Measurements from ENCODE around the gene SCYGR4.
"Not testable (repeated sequence)": the region's sequence is repeated elsewhere in the genome, so short reads cannot be mapped to it uniquely, and the experiment has no call there.

SCYGR4 gene

GRCh38 chr2:227614740-227615139, 2.6 kb upstream of the SCYGR4 start, which contains the start of gene SCYGR3:
Gene SCYGR3 (minus strand): TSS chr2:227614840. CDS start chr2:227614840, 0 bp downstream.
- DNase-seq = no peak

GRCh38 chr2:227615181-227615580, 2.1 kb upstream of the SCYGR4 start:
- no peak for DNase-seq

DNA sequence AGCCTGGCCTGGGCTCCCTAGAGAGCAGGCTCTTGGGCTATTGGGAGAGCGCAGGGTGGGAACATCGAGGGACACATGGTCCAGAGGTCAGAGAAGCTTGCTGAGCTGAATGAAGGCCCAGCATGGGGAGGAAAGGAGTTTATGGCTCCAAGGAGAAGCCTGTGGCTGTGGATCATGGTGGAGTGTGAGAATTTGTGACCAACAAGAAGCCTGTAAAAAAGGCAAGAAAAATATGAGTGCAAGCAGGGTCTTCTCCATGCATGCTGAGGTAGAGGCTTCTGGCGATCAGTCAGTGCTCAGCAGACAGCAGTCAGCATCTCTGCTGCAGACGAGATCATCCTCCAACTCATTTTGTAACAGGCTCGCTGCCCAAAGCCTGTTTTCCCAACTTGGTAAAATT, 1.4 kb upstream of the SCYGR4 start:
- no peak for DNase-seq

DNA sequence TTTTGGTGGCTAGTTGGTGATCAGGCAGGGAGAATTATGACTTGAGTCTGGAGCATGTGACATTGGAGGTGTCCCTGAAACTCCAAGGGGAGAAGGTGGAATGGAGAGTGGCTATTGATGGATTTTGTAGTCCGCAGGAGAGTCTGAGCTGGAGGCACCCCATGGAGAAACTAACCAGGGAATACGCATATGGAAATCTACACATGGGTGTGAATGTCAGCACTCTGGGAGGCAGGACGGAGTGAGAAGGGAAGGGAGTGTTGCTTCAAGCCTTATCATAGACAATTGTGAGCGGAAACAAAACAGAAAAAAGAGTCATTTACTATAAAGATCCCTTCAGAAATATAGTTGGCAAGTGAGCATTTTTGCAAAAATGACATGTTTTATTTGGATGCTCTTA, 667 bp upstream of the SCYGR4 start:
- no peak for DNase-seq

- DNase-seq = no peak
Observed at GRCh38 chr2:227623226-227623625, 5.9 kb downstream of the SCYGR4 start.

- no peak for DNase-seq
Observed at GRCh38 chr2:227625420-227625819, 8.1 kb downstream of the SCYGR4 start.

DNA sequence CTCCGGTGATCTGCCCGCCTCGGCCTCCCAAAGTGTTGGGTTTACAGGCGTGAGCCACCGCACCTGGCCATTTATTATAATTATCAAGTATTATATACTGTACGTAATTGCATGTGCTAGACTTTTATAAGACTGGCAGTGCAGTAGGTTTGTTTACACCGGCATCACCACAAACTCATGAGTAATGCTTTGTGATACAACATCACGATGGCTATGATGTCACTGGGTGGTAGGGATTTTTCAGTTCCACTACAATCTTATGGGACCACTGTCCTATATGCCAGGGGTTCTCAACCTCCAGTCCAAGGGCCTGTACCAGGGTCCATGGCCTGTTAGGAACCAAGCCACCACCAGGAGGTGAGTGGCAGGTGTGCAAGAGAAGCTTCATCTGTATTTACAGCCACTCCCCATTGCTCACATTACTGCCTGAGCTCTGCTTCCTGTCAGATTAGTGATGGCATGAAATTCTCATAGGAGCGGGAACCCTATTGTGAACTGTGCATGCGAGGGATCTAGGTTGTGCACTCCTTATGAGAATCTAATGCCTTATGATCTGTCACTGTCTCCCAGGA, 9.4 kb downstream of the SCYGR4 start:
- DNase-seq = no peak

GRCh38 chr2:227627769-227628168, 10.5 kb downstream of the SCYGR4 start:
- no peak for DNase-seq

DNA sequence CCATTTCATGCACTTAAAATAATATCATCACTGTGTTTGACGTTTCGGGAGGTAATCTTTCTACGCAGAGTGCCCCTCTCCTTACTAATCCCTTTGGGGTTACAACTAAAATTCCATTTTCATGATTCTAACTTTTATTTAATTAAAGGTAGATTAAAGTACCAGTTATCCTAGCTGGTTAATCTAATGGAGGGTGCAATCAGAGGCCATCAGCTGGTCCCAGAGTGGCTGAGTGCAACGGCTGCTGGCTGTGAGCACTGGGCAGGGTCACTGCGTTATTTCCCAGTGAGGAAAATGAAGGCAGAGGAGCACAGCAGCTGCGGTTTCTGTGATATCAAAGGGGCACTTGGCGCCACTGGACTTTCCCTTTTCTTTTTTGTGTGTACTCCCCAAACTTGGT, 12.1 kb downstream of the SCYGR4 start:
- no peak for DNase-seq

- DNase-seq = no peak
Observed at GRCh38 chr2:227630322-227630721, 13.0 kb downstream of the SCYGR4 start.

- DNase-seq = no peak
Observed at GRCh38 chr2:227632827-227633226, 15.5 kb downstream of the SCYGR4 start.

DNA sequence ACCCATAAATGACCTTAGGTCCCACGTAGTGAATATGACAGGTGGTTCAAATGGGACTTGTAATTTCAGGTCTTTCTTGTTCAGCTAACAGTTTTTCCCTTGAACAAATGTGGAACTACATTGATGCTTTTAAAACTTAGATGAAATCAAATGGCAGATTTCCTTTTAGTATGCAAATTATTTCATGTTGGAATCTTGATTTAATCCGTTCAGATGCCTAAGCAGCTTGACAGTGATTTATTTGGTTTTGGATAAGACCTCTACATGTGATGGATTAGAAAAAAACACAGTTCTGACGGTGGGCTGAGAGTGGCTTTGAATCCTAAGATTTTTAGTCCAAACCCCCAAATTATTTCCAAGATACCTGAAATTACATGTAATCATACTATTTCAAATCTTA, 16.9 kb downstream of the SCYGR4 start:
- no peak for DNase-seq

GRCh38 chr2:227642656-227643055, 25.4 kb downstream of the SCYGR4 start:
- no peak for DNase-seq

DNA sequence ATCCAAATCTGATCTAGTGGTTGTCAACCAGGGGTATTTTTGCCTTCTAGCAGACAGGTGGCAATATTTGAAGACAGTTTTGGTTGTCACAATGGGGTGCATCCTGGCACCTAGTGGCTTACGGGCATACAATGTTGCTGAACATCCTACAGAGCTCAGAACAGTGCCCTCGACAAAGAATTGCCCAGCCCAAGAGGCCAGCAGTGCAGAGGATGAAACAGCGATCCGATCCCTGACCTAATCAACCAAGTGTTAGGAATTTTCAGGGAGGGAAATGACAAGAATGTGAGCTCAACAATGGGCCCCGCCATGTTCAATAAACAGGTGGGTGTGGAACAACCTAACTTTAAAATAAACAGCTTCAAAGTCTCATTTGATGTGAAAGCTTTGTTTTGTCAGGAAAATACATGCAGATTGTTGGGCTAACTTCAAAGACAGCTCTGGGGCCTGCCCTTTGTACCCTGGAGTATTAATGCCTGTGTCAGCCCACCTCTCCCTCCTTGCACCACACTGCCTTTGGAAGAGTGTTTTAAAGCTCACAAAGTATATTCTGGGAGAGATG, 26.8 kb downstream of the SCYGR4 start:
- DNase-seq = no peak

- no peak for DNase-seq
Observed at GRCh38 chr2:227653419-227653818, 36.1 kb downstream of the SCYGR4 start.

GRCh38 chr2:227654426-227654825, 37.1 kb downstream of the SCYGR4 start:
- DNase-seq = no peak

DNA sequence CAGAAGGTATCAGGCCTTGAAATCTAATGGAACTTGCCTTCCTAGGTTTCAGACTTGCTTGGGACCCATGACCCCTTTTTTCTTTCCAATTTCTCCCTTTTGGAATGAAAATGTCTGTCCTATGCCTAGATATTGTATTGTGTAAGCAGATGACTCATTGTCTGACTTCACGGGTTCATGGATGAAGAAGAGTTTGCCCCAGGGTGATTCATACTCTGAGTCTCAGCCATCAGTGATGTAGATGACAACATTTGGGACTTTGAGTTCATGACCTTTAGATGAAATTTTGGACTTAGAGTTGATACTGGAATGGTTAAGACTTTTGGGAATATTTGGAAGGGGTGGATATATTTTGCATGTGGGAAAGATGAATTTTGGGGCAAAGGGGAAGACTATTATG, 38.2 kb downstream of the SCYGR4 start:
- no peak for DNase-seq

GRCh38 chr2:227657199-227657845, 40.0 kb downstream of the SCYGR4 start:
- no peak for DNase-seq

DNA sequence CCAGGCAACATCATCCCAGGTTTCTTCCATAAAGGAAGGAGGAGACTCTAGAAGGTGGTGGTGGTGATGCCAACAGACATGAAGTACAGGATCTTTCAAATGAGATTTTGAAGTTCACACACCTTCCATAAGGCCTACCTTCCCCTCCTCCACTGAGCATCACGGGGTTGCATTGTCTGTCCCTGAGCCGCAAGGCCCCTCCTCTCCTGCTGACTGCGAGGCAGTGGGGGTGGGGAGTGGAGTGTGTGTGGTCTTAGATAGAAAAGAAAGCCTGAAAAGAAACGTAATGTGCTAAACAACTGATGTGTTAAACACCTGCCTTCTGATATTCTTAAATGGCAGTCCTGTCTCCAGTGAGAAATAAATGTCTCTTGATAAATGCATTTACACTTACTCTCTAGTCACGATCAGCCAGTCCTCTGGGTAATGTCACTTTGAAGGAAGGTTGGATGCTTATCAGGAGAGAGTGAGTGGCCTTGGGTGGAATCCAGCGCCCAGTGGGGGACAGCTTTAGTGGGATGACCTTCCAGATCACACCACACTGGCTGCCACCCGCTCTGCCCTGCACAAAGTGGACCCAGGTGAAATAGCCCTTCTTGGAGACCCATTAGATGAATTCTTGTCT, 43.8 kb downstream of the SCYGR4 start:
- no peak for DNase-seq

DNA sequence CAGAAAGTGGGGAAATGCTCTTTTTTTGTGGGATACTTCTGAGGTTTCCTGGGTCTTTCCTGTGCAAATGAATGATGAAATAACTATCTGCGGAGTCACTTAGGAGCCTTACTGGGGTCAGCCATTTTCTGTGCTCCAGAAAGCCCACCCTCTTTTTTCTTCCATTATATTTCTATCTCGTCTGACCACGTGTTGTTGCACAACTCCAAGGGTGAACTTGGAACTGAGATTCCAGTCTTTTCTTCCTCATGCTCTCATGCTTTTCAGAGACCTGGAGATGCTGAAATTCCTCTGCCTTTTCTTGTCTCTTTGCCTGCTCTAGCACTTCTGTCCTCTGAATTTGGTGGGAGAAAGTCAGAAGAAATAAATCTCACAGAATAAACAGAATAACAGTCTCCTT, 44.5 kb downstream of the SCYGR4 start:
- DNase-seq = no peak

DNA sequence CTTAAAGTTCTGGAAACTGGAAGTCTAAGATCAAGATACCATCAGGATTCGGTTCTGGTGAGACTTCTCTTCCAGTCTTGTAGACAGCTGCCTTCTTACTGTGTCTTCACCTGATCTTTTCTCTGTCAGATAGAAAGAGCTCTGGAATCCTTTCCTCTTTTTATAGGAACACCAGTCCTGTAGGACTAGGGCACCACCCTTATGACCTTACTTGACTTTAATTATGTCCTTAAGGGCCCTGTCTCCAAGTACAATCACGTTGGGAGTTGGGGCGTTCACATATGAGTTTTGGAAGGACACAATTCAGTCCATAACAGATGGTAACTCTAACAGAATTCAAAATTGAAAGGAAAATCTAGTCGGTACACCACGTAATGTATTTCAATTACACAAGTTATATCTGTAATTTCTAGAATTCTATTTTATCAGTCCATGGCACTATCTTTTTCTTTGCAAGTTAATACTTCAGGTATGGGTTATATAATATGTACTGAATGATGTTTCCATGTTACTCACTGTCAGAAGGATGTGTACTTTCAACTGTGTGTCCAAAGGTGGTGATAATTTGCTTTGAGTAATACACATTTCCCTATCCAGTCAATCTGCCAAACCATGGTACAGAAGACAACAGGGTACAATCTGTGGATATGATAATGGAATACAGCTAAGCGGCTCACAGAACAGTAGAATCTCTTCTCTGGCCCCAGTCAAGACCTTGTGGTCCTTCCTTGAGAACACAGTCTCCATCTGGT, 48.1 kb downstream of the SCYGR4 start:
- no peak for DNase-seq

GRCh38 chr2:227666631-227667170, 49.4 kb downstream of the SCYGR4 start, which contains the start of gene SCYGR5:
Gene SCYGR5 (plus strand): TSS chr2:227666804. CDS start chr2:227666804, 0 bp downstream.
- DNase-seq = not testable (repeated sequence)

Data from NCI-H1694 (cell line).